IMR-90 (cell line): ENCODE results near the gene CDK14. TPM values are rescaled to one million over a fixed set of nuclear protein-coding genes. Genes with fewer than 3 reads are reported as not detected.
A peak's percentile ranks its signal among the peaks of the same experiment; 100 is the strongest.

Source experiments
- ATAC-seq: fragments of 200-7000 bp; cut with Tn5 transposase; 2 replicates; pipeline ENCODE4 v1.9.1; 2020; ENCODE audit warnings: low read depth, mild to moderate bottlenecking, moderate library complexity
- BruUV-seq: library from RNA; stranded (reverse); fragments of 400-500 nt; replicated peaks from 2 replicates; lab custom pipeline; 2021; lab: Mats Ljungman, UMichigan
- CTCF ChIA-PET: fragments of 300-600 bp; formaldehyde crosslinking; extraction: SDS; loops from one replicate; lab custom pipeline; 2021; ENCODE audit warnings: antibody characterized with exemption; lab: Yijun Ruan, JAX
- POLR2A ChIA-PET: fragments of 300-600 bp; sonication (Branson Sonifier 250); formaldehyde crosslinking; loops from one replicate; lab custom pipeline; 2022; ENCODE audit warnings: antibody characterized with exemption; ENCODE audit not compliant: unreplicated experiment; lab: Charles Lee
- DNase-seq: peaks from one replicate; pipeline ENCODE4 v3.0.0; 2013
- H2AFZ ChIP-seq: replicated peaks from 2 replicates; pipeline ENCODE3; 2013; ENCODE audit warnings: low read length, mild to moderate bottlenecking; ENCODE audit not compliant: poor library complexity
- H2AK5ac ChIP-seq: 2 replicates; pipeline ENCODE4 v1.6.1; 2013; ENCODE audit warnings: low read depth, low read length, inconsistent platforms
- H2AK9ac ChIP-seq: replicated peaks from 2 replicates; pipeline ENCODE3; 2013; ENCODE audit warnings: mild to moderate bottlenecking, low read depth, low read length, moderate library complexity; ENCODE audit not compliant: poor library complexity
- H2BK120ac ChIP-seq: 2 replicates; pipeline ENCODE4 v1.6.1; 2013; ENCODE audit warnings: low read depth, low read length, inconsistent platforms
- H2BK15ac ChIP-seq: 3 replicates; pipeline ENCODE4 v1.6.1; 2013; ENCODE audit warnings: low read depth, low read length, inconsistent platforms
- H2BK20ac ChIP-seq: 2 replicates; pipeline ENCODE4 v1.6.1; 2013; ENCODE audit warnings: low read depth, mild to moderate bottlenecking, inconsistent platforms, low read length, moderate library complexity
- H2BK5ac ChIP-seq: 2 replicates; pipeline ENCODE4 v1.6.1; 2013; ENCODE audit warnings: mild to moderate bottlenecking, low read depth, low read length, inconsistent platforms; ENCODE audit not compliant: poor library complexity, severe bottlenecking
- H3K14ac ChIP-seq: replicated peaks from 2 replicates; pipeline ENCODE4 v1.6.1; 2013; ENCODE audit warnings: low read depth, low read length, inconsistent platforms
- H3K18ac ChIP-seq: 2 replicates; pipeline ENCODE4 v1.6.1; 2013; ENCODE audit warnings: low read depth, low read length, control low read depth
- H3K23ac ChIP-seq: 2 replicates; pipeline ENCODE4 v1.6.1; 2013; ENCODE audit warnings: low read depth, low read length, inconsistent platforms
- H3K27ac ChIP-seq: 2 replicates; pipeline ENCODE4 v1.5.1; 2013; ENCODE audit warnings: mild to moderate bottlenecking, control low read depth, low read length; ENCODE audit not compliant: insufficient read depth
- H3K27me3 ChIP-seq: 2 replicates; pipeline ENCODE4 v1.6.1; 2013; ENCODE audit warnings: low read length; ENCODE audit not compliant: control insufficient read depth, insufficient read depth
- H3K36me3 ChIP-seq: 2 replicates; pipeline ENCODE4 v1.6.1; 2013; ENCODE audit warnings: low read length, mixed read lengths; ENCODE audit not compliant: control insufficient read depth, insufficient read depth
- H3K4ac ChIP-seq: 2 replicates; pipeline ENCODE4 v1.6.1; 2013; ENCODE audit warnings: low read depth, low read length, inconsistent platforms
- H3K4me1 ChIP-seq: 2 replicates; pipeline ENCODE4 v1.6.1; 2013; ENCODE audit warnings: low read length, mixed read lengths; ENCODE audit not compliant: control insufficient read depth, insufficient read depth
- H3K4me2 ChIP-seq: 2 replicates; pipeline ENCODE4 v1.6.1; 2013; ENCODE audit warnings: low read depth, mild to moderate bottlenecking, control low read depth, low read length, moderate library complexity
- H3K4me3 ChIP-seq: 2 replicates; pipeline ENCODE4 v1.5.1; 2013; ENCODE audit warnings: low read depth, mild to moderate bottlenecking, control low read depth, low read length, moderate library complexity; ENCODE audit not compliant: insufficient read depth
- H3K56ac ChIP-seq: 2 replicates; pipeline ENCODE4 v1.6.1; 2013; ENCODE audit warnings: low read length, inconsistent platforms; ENCODE audit not compliant: insufficient read depth; ENCODE audit errors: extremely low read depth
- H3K79me1 ChIP-seq, 2 experiments: 2 replicates each; pipeline ENCODE4 v1.6.1; 2013; ENCODE audit warnings: low read length in 2 of 2, inconsistent platforms in 1 of 2, low read depth in 1 of 2
- H3K9ac ChIP-seq: 2 replicates; pipeline ENCODE4 v1.6.1; 2013; ENCODE audit warnings: low read depth, low read length, control low read depth
- H3K9me1 ChIP-seq: 2 replicates; pipeline ENCODE4 v1.6.1; 2013; ENCODE audit warnings: low read length, inconsistent platforms; ENCODE audit not compliant: insufficient read depth
- H3K9me3 ChIP-seq: 2 replicates; pipeline ENCODE4 v1.6.1; 2013; ENCODE audit warnings: low read length; ENCODE audit not compliant: control insufficient read depth, insufficient read depth
- H4K20me1 ChIP-seq: 2 replicates; pipeline ENCODE4 v1.6.1; 2013; ENCODE audit warnings: low read length, inconsistent platforms; ENCODE audit not compliant: insufficient read depth
- H4K5ac ChIP-seq: 2 replicates; pipeline ENCODE4 v1.6.1; 2013; ENCODE audit warnings: mild to moderate bottlenecking, low read depth, low read length, control low read depth
- H4K8ac ChIP-seq, 2 experiments: 2 replicates each; pipeline ENCODE4 v1.6.1; 2013; ENCODE audit warnings: low read depth in 2 of 2, low read length in 2 of 2, control low read depth in 1 of 2, inconsistent platforms in 1 of 2
- H4K91ac ChIP-seq: 2 replicates; pipeline ENCODE4 v1.6.1; 2013; ENCODE audit warnings: low read depth, low read length, inconsistent platforms; ENCODE audit not compliant: insufficient read depth
- CHD1 ChIP-seq: IDR thresholded peaks from 2 replicates; pipeline ENCODE4 v1.6.1; 2012; ENCODE audit warnings: low read depth, low read length, improper control_type of control experiment
- MAFK ChIP-seq: IDR thresholded peaks from 2 replicates; pipeline ENCODE4 v1.6.1; 2012; ENCODE audit warnings: low read depth, low read length, improper control_type of control experiment
- POLR2A ChIP-seq: IDR thresholded peaks from 2 replicates; pipeline ENCODE4 v1.6.1; 2012; ENCODE audit warnings: mild to moderate bottlenecking, low read depth, low read length
- WGBS, 2 experiments: methylation state at CpG; one replicate each; pipeline versions ENCODE4 v1.1.5 to v1.1.7; 2013; ENCODE audit warnings: missing lambda C conversion rate in 2 of 2; ENCODE audit not compliant: insufficient read length in 1 of 2; ENCODE audit errors: extremely low coverage in 2 of 2; 5-methylcytosine and 5-hydroxymethylcytosine counted together
- dilution Hi-C: fragments of 300-500 bp; cut with HindIII; formaldehyde crosslinking; loops from one replicate; pipeline ENCODE4 v1.14.3; 2018; ENCODE audit warnings: low sequenced_read_pairs; ENCODE audit not compliant: unreplicated experiment
- in situ Hi-C: fragments of 300-500 bp; cut with MboI; formaldehyde crosslinking; loops from 3 replicates; pipeline ENCODE4 v1.14.3; 2019; ENCODE audit warnings: low sequenced_read_pairs, inconsistent platforms, mixed read lengths
- intact Hi-C: fragments of 100-400 bp; cut with micrococcal nuclease; formaldehyde crosslinking; loops from 2 replicates; pipeline ENCODE4 v1.10.0; 2022
- polyA plus RNA-seq, 3 experiments: library from polyadenylated mRNA; depleted of rRNA; stranded (reverse); fragments of >200 nt; gene quantifications; 2 replicates each; pipeline ENCODE4 v1.2.3, GENCODE V29; 2012; ENCODE audit warnings: low replicate concordance in 1 of 3
- total RNA-seq: library from RNA; depleted of rRNA; stranded (reverse); fragments of >200 nt; gene quantifications from 2 replicates; pipeline ENCODE4 v1.2.3, GENCODE V29; 2012
- TF ChIP-seq, protein P1 (sequence below): conservative IDR thresholded peaks from 2 replicates; pipeline ENCODE4 v1.5.1; 2012; ENCODE audit warnings: mild to moderate bottlenecking, low read depth, low read length, improper control_type of control experiment

The CDK14 gene
- total and polyA plus RNA-seq, 2 of the 4 experiments (the other 2 are of a cell fraction), result 10.1 to 29.6 TPM

DNA sequence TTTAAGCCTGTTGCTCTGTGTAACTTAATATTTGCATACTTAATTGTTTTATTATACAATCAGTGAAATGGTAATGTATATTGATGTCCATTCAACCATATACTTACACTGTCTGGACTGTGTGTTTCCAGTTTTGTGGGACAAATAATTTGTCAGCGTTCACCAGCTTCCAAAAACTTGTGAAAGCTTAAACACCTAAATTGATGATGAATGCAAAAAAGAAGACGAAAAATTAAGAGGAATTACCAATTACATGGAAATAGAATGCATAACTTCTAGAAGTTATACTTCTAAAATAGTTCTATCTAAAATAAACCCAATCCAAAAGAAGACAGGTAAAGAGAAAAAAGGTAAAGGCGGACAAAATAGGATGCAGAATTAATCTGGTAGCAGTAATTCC lies 513.1 kb downstream of the CDK14 start:
- Histone ChIP-seq H4K20me1 (no peaks in the 10 kb centered on the region), H4K8ac (no peak overlapping the region), H2BK5ac (no peak overlapping the region), H3K18ac (no peak overlapping the region), H3K79me1 (no peaks in the 10 kb centered on the region), H4K91ac (no peak overlapping the region), H3K56ac (no peak overlapping the region), H3K4me1 (peaks cover 3% of the 10 kb centered on the region), H2BK120ac (no peak overlapping the region), H3K27ac (no peak overlapping the region), H3K14ac (no peak overlapping the region), H2AK5ac (no peak overlapping the region), H3K27me3 (no peaks in the 10 kb centered on the region), H3K23ac (no peak overlapping the region), H3K4me2 (no peak overlapping the region), H3K4ac (no peak overlapping the region), H2AK9ac (no peak overlapping the region), H2BK20ac (no peak overlapping the region), H3K9me3 (no peaks in the 10 kb centered on the region), H2BK15ac (no peak overlapping the region), H3K36me3 (0 out of 2 replicates have a peak, but pooled peaks cover 1% of the 10 kb centered on the region), H4K5ac (no peak overlapping the region), H3K9ac (no peak overlapping the region), H3K9me1 (peaks cover 3% of the 10 kb centered on the region; the same call in 1 of the 2 replicates), H3K4me3 (no peak overlapping the region), H2AFZ (no peak overlapping the region)
- in situ Hi-C loops, result no loop called here
- TF ChIP-seq, protein P1, sequence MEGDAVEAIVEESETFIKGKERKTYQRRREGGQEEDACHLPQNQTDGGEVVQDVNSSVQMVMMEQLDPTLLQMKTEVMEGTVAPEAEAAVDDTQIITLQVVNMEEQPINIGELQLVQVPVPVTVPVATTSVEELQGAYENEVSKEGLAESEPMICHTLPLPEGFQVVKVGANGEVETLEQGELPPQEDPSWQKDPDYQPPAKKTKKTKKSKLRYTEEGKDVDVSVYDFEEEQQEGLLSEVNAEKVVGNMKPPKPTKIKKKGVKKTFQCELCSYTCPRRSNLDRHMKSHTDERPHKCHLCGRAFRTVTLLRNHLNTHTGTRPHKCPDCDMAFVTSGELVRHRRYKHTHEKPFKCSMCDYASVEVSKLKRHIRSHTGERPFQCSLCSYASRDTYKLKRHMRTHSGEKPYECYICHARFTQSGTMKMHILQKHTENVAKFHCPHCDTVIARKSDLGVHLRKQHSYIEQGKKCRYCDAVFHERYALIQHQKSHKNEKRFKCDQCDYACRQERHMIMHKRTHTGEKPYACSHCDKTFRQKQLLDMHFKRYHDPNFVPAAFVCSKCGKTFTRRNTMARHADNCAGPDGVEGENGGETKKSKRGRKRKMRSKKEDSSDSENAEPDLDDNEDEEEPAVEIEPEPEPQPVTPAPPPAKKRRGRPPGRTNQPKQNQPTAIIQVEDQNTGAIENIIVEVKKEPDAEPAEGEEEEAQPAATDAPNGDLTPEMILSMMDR, result no peak
- TF ChIP-seq POLR2A (no peak), CHD1 (no peak), MAFK (peak; percentile 53)
- intact Hi-C loops, result no loop called here
- no TSS peak for BruUV-seq
- no peak for DNase-seq
- no peak for ATAC-seq
- dilution Hi-C loops, result no loop called here
- POLR2A ChIA-PET, result no interaction called here
- no CpG with 5 or more reads among the region's 3 CpGs for WGBS, 2 experiments
- CTCF ChIA-PET, result no interaction called here
